ENCODE data around the gene TSC22D2. TPM values are rescaled to one million over a fixed set of nuclear protein-coding genes. Genes with fewer than 3 reads are reported as not detected.

Gene TSC22D2
- total RNA-seq = 10.6 and 28.4 TPM in 2 replicates

DNA sequence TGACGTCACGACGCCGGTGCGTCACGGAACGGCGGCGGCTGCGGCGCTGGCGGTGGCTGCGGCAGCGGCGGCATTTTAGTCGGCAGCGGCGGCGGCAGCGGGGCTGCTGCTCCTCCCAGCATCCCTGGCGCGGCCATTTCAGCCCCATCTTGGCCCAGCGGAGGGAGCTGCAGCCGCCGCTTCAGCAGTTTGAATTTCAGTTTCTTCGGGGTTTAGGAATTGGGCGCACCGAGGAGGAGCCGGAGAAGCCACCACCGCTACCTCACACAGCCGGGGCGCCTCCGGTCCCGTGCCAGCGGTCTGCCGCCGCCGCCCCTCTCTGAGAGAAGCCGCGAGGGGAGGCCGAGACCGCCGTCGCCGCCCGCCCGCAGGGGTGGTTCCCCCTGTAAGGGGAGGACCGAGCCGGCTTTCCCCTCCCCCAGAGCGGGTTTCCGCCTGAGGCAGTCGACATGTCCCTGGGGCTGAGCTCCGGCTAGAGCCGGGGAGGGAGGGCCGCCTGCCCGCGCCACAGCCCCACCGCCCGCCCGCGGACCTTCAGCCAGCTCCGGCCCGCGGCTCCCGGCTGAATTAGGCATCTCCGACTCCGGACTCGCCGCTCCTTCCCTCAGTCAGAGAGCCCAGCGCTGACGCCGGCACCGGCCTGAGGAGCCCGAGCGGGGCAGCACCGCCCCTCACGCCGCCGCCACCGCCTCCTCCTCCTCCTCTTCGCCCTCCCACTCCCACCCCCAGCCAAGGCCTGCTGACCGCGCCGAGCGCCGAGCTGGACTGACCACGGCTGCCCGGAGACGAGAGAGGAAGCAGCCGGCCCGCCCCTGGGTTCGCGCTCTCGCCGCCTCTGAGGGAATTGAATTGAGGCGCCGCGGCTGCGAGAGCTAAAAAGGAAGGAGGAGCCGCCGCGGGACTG is at the start of gene TSC22D2:
TSS of gene TSC22D2 (plus strand) at position 78 of the 904 bp plus-strand sequence. CDS start 1,053 bp downstream, outside the sequence.
- DNase-seq (ENCODE audit: low read depth) = peak; percentile 72

DNA sequence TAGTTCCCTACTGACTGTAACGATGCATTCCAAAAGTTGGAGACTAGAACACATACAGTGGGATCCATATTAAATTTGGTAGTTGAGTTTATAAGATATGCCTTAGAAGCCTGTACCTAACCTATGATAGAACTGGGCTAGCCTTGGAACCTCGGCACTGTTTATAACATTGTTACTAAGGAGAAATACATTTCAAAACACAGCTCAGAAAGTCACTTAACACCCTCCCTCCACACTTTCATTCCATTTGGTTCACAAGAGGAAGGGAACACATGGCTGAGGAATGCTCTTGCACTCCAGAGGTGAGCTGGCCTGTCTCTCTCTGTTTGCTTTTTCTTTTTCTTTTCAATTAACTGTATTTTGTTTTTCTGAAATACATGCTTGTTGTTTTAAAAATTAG is 48.7 kb upstream of the TSC22D2 start:
- DNase-seq (ENCODE audit: low read depth) = no peak

DNA sequence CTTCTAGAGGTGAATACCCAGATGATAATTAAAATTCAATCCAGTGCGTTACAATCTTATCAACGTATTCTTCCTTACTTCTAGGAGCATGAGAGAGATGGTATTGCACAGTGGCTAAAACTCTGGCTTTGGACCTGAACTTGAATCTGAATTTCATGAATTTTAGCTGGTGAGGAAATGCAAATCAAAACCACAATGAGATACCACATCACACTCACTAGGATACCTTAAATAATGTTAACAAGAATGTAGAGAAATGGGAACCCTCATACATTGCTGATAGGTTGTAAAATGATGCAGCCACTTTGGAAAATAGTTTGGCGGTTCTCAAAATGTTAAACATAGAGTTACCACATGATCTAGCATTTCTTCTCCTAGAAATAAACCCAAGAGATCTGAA is 47.1 kb upstream of the TSC22D2 start:
- DNase-seq (ENCODE audit: low read depth) = no peak

DNA sequence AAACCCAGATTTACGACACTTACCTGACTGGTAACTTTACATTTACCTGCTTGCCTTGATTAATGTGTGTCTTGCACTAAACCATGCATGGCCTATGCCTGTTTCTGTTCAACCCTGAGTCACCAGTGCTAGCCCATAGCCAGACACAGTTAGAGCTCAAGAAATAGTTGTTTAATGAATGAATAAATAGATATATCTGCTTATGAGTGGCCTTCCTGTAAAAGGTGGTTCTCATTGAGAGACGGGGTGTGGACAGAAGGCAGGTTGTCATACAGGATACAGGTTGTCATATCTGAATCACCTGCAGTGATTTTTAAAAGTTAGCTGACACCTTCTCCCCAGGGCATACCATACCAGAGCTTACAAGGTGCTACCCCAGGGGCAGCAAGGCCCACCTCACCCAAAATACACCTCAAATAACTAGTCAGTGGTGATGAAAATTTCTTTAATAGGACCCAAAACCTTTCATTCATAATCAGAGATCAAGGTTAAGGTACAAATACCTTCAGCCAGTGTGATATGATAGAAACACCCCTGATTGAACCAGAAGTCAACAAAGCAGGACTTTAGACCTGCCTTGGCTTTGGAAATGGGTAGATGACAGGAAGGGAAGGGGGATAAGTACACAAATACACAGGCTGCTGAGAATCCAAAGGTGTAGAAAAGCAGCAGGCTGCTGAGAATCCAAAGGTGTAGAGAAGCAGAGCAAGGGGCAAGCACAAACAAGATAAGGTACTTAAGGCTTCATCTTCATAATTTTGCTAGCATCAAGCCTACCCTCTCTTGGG is 45.4 kb upstream of the TSC22D2 start:
- DNase-seq (ENCODE audit: low read depth) = peak; percentile 64

DNA sequence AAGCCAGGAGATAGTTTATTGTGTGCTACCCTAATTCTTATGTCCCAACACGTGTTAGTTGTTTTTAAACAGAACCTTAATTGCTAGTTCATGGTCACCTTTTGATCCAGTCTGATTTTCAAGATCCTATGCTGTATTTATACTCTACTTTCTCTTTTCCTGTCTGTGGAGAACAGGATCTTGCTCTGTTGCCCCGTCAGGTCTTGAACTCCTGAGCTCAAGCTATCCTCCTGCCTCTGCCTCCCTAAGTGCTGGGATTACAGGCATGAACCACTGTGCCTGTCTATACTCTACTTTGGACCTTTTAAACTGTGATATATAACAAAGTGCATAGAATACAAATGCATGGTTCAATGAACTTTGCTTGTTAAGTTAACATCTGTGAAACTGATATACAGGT is 44.7 kb upstream of the TSC22D2 start:
- no peak for DNase-seq (ENCODE audit: low read depth)

DNA sequence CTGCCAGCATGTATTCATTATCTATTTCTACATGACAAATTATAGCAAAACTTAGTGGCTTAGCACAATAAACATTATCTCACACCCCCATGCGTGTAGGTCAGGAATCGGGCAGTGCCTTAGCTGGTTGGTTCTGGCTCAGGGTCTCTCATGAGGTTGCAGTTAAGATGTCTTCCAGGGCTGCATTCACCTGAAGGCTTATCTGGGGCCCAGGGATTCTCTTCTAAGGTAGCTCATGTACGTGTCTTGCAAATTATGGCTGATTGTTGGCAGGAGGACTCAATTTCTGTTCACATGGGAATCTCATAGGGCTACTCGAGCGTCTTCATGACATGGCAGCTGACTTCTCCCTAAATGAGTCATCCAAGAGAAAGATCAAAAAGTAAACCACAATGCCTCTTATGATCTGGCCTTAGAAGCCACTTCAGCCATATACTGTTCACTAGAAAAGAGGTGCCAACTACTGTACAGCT is 42.9 kb upstream of the TSC22D2 start:
- DNase-seq (ENCODE audit: low read depth) = peak; percentile 80

DNA sequence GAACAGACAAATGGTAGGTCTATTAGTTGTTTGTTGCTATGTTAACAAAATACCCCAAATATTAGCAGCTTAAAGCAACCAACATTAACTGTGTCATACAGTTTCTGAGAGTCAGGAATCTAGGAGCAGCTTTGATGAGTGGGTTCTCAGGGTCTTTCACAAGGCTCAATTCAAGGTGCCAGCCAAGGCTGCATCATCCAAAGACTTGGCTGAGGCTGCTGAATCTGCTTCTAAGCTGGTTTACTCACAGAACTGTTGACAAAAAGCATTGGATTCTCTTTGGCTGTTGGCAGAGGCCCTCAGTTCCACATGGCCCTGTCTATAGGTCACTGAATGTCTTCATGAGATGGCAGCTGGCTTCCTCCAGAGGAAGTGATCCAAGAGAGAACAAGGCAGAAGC is 40.3 kb upstream of the TSC22D2 start:
- DNase-seq (ENCODE audit: low read depth) = no peak

DNA sequence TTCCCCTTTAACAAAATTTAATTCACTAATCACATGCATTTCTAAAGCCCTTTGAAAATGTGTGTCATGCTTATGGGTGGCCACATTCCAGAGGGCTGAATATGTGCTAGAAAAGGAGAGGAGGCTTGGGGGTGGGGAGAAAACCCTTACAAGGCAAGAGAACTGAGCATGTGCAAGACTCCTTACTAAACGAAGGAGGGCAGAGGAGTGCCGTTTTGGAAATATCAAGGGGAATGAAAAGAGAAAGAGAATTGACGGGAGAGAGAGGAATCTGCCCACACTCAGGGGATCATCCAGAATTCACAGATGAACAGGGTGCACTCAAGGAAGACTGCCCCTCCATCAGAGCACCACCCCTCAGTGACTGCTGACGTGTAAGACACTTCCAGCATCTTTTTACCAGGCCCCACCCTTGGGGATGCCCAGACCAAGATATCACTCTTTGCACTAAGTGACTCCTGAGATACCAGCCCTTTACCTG is 37.9 kb upstream of the TSC22D2 start:
- peak; percentile 97 for DNase-seq (ENCODE audit: low read depth)

DNA sequence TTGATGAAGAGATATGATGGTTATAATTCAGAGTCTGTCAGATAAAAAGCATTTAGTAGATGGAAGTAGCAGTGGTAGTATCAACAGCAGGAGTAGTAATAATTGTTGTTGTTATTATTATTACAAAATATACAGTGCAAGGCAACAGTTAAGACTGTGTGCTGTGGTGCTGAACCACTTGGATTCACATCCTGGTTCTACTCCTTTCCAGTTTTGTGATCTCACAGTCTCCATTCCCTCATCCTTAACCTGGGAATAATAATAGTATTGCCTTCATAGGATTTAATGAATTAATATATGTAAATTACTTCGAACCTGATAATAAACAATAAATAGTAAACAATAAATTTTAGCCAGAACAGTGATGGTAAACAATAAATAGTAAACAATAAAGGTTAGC is 37.1 kb upstream of the TSC22D2 start:
- DNase-seq (ENCODE audit: low read depth) = no peak

DNA sequence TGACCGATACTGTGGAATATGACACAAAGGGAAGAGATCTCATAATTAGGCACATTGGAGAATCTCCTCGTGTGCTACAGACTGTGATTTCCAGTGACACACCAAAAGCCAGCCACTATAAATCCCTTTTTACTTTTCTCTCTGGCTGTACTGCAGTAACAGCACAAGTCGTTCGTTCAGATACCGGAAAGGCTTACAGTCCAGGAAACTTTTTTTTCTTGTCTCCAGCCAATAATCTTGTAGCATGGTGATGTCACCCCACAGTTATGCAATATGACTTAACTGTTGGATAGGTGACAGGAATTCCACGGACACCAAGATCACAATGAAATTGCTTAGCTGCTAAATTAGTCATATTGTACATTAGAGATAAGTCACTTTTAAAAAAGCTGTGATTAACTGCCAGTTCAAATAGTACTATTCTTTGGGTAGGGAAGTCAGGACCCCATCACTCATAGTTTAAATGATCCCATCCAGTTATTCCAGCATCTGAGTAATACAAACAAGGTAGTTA is 36.3 kb upstream of the TSC22D2 start:
- DNase-seq (ENCODE audit: low read depth) = peak; percentile 100

DNA sequence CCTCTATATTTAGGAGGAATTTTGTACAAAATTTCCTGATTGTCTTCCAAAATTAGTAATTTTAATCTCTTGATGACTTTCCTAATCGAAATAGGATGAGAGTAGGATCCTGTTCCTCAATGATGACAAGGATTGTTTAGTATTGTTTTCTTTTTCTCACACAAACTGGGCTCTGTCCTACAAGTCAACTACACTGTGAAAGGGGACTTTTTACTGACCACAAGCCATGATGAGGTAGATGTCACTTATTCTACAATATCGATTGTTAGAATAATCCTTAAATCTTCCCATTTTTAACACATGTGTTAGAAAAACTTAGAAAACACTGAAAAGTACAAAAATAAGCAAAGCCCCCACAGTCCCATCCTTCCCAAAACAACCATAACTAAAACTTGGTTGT is 35.8 kb upstream of the TSC22D2 start:
- DNase-seq (ENCODE audit: low read depth) = no peak

DNA sequence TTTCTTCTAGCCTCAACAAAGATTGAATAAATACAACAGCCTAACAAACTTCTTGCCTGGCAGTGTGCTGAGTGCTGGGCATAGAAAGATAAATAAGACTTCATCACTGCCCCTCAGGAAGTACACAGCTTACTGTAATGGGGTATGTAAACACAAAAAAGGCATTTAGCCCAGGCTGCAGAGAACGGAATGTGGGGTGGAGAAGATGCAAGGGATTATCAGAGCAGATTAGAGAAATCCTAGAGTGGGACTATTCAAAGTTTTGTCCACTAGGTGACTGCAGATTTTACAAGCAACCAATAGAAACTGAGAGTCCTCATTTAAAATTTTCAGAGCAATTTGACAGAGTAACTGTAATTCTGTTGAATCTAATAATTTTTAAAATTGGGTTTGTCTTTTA is 35.4 kb upstream of the TSC22D2 start:
- DNase-seq (ENCODE audit: low read depth) = no peak

DNA sequence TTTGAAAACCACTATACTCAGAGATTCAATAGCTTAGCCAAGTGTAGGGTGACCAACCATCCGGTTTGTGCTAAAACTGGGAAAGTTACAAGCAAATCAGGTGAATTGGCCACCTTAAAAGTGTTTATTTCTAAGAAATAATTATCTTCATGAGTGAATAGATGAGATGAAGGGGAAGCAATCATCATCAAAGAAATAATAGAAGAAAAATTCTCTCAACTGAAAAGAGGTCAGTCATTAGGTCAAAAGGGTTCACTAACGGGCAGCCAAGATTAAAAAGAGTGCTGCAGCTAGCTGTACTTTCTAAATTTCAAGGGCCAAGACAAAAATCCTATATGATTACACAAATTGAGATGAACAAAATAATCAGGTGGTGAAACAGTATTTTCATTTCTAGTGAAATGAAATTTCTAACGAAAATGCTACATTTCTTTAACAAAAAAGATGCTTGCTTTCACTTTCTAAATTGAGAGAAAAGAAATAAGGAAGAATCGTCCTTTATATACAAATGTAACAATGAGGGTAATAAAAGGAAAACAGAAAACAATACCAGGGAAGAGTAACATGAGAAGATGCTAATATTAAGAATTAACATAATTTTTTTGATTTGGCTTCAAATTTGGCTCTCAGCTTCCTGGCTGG is 34.7 kb upstream of the TSC22D2 start:
- DNase-seq (ENCODE audit: low read depth) = no peak

DNA sequence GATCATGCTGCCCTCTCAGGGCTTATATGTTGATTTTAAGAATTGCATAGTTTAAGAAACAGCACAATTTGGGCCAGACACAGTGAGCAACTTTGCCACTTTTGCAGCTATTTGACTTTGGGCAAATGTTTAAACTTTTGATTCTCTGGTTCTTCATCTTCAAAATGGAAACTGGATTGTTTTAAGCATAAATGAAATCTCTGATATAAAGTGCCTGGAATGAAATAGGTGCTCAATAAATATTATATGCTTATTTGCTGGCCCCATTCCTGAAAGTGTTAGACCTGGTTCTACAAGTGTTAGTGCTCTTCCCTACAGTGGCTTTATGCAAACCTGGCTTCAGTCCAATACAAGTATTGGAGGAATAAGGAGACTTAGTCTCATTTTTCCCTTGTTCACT is 33.1 kb upstream of the TSC22D2 start:
- DNase-seq (ENCODE audit: low read depth) = no peak

DNA sequence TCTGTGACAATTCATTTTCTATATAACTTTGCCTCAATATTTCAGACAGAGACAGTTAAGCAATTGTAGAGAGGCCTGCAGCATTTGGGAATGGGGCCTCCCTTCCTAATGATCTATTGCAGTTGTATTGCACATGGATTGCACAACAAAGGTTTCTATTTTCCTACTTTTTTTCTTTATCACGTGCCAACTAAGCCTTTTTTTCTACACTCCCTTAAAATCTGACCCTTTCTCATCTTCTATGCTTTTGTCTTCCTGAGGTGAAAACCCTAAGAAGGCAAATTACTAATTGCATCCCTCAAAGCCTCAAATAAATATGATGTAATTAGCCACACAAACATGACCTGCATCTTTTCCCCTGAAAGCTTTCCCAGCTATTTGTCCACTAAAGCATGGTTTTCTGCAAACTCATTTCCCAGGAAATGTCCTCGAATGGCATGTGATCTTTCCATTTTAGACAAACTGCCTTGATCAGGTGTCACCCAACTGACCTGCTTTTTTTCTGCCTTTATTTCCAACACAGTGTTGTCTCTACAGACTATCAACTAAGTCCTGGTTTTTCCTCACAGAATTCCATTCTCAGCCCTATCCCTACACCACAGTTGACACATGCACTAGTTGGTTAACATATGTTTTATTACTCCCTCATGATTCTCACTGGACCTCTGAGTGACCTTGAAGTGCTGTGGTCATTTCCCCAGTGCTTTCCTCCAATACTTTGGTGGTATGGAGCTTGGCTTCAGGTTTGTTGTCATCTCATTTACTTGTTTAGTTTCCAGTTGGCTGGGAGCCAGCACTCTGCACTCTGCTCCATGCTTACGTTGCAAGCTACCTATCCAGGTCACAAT is 31.9 kb upstream of the TSC22D2 start:
- DNase-seq (ENCODE audit: low read depth) = peak; percentile 67

DNA sequence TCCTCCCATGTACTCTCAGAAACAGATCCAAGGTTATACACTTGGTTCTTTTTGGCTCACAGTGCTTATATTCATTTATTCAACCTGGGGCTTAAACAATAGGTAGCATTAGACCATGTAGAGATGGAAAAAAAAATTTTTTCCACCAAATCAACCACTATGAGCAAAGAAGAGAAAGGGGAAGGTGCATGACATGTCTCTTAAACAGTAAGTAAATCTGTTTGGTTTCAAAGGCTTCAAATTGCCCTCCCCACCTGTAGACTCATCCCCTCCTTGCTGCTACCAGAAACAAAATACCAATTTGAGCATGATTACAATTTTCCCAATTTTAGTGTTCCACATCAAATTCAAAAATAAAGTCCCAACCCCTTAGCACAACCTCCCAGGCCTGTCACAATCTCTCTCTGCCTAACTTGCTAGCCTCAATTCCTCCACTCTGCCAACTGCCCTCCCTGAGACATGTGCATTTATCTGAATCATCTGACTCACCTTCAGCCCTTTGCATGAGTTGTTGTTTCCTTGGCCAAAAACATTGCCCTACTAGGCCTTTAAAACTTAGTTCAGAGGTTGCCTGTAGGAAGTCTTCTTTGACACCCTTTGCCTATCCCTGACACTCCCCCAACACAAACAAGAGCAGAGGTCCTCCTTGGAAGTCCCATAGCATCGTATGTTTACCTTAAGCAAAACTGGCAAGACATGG is 30.3 kb upstream of the TSC22D2 start:
- DNase-seq (ENCODE audit: low read depth) = no peak

DNA sequence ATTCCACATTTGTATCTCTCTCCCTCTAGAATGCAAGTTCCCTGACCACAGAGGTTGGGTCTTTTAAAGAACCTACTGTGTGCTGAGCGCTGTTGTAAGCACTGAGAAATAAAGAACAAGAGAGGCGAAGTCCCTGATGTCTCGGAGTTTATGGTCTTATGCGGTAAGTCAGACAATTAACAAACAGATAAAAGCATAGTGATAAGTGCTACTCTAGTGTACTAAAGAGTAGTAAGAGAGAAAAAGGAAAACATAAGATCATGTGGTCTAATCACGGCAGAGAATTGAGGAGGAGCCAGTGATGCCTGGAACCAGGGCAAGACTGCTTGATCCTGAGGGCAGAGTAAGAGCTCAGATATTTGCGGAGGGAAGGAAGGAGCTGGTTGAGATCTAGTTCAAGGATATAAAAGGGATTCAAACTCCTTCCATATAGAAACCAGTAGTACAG is 29.8 kb upstream of the TSC22D2 start:
- DNase-seq (ENCODE audit: low read depth) = no peak

DNA sequence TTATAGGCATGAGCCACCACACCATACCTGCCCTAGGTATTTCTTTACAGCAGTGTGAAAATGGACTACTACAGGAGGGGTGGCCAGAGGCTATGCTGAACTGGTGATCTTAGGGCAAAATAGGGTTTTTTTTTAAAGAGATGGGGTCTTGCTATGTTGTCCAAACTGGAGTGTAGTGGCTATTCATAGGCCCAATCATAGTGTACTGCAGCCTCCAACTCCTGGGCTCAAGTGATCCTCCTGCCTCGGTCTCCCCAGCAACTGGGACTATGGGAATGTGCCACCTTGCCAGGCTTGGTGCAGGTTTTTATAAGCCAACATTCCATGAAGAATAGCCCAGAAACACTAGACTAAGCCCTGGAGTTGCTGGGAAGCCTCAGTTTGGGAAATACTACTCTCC is 28.6 kb upstream of the TSC22D2 start:
- no peak for DNase-seq (ENCODE audit: low read depth)

DNA sequence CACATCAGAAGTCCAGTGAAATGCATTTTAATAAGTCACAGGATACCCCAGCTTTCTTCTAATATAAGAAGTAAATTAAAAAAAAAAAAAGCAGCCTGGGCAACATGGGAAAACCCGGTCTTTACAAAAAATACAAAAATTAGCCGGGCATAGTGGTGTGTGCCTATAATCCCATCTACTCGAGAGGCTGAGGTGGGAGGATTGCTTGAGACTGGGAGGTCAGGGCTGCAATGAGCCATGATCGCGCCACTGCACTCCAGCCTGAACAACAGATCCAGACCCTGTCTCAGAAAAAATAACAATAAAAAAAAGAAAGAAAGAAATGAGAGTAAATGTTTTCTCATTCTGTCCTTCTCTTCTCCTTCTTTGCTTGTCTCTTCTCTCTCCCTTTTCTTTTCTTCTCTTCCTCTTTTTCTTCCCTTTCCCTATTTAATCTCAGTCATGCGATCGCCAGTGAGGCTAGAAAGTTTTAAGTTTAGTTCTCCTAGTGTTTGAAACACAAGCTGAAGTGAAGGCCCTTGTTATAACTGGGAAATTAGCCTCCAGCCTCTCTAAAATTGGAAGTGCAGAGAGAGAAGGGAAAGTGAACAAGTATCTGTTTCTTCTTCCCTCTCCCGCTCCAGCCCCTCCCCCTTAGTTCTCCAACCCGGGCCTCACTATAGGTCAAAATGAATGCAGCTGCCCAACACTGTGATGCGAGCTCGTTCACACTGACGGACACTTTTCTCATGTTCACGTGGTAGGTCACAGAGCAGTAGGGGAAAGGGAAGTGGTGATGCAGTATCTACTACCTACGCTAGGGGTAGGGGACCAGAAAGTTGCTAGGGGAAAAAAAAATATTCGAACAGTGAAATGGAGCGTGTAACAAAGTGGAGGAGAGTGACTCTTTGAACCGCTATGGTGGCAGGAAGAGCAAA is 23.5 kb upstream of the TSC22D2 start:
- peak; percentile 70 for DNase-seq (ENCODE audit: low read depth)

Measured in renal cortical epithelial cell (primary cell).